Measurements from ENCODE around the gene OLFML2A. TPM values are rescaled to one million over a fixed set of nuclear protein-coding genes. Genes with fewer than 3 reads are reported as not detected.

Gene OLFML2A
- total and polyA plus RNA-seq, 2 of the 13 experiments (the other 11 are each of a cell fraction or from before 2014, with no cell fraction given): 0.01 to 0.02 TPM

- no TSS peak for BruUV-seq (replicated peaks)
- intact Hi-C loops (cut with micrococcal nuclease; ENCODE audit: unreplicated experiment): no loop called here
- H3K79me2 ChIP-seq (ENCODE audit: insufficient read depth, low read length): no peaks in the 10 kb centered on the region
- H3K9ac ChIP-seq (ENCODE audit: insufficient read depth, low read depth, low read length): no peak overlapping the region
- 60% methylated on average over 12 of the region's 12 CpGs for WGBS (ENCODE audit: low lambda C conversion rate)
- H3K27ac ChIP-seq (ENCODE audit: extremely low read length, insufficient read depth, low read length): no peak overlapping the region
- DNase-seq (ENCODE audit: low spot score) (no peak), FAIRE-seq (no peak), ATAC-seq (no peak)
- CTCF ChIA-PET (ENCODE audit: low intra/inter-chr PET ratio, low total read pairs): no interaction called here
- no peak overlapping the region for H3K4me3 ChIP-seq (replicated peaks in 1 of 3; ENCODE audit: insufficient read depth in 1 of 3, low read depth in 2 of 3, low read length in 3 of 3)
- H4K20me1 ChIP-seq (ENCODE audit: insufficient read depth, low read length): no peaks in the 10 kb centered on the region
- POLR2A ChIA-PET: interaction anchor here (4.7 kb wide), 1 partner anchor 10 kb away, joined by 28 read pairs; no protein-coding TSS in a partner anchor
- H3K36me3 ChIP-seq (replicated peaks in 1 of 2; ENCODE audit: control insufficient read depth in 1 of 2, insufficient read depth in 2 of 2, low read length in 2 of 2): no peaks in the 10 kb centered on the region
- H3K27me3 ChIP-seq (ENCODE audit: control insufficient read depth in 1 of 2, insufficient read depth in 2 of 2, low read length in 2 of 2): no peaks in the 10 kb centered on the region
- H3K4me2 ChIP-seq (ENCODE audit: low read depth, low read length): no peak overlapping the region
- H3K4me1 ChIP-seq (ENCODE audit: insufficient read depth, low read length): peaks cover 45% of the 10 kb centered on the region
- in situ Hi-C loops (cut with HindIII; ENCODE audit: extremely low pct_ligation_motif_present, low pct_unique_long_range_greater_than_20kb): no loop called here
- no peak overlapping the region for H2AFZ ChIP-seq (ENCODE audit: low read length)
- TF ChIP-seq ZNF780A (CRISPR knock-in tag; IDR thresholded peaks at IDR 0.05) (no peak), ZNF253 (CRISPR knock-in tag; IDR thresholded peaks at IDR 0.05; ENCODE audit: borderline replicate concordance) (no peak), ATF1 (CRISPR knock-in tag; IDR thresholded peaks at IDR 0.05) (no peak), ZNF619 (CRISPR knock-in tag; IDR thresholded peaks at IDR 0.05) (no peak), ZNF407 (CRISPR knock-in tag; IDR thresholded peaks at IDR 0.05; ENCODE audit: not compliant biosample characterization) (no peak), ZNF329 (CRISPR knock-in tag; IDR thresholded peaks at IDR 0.05; ENCODE audit: low read depth) (no peak), ZNF275 (CRISPR knock-in tag; IDR thresholded peaks at IDR 0.05; ENCODE audit: borderline replicate concordance) (no peak)
- no peaks in the 10 kb centered on the region for H3K9me3 ChIP-seq (ENCODE audit: low read length)
Measured at GRCh38 chr9:124808246-124808956, 31.5 kb downstream of the OLFML2A start.

Measured in HepG2 (cell line).